HG02763 (cell line): Measurements from ENCODE around the gene LAMTOR2.
"Not testable (repeated sequence)": the region's sequence is repeated elsewhere in the genome, so short reads cannot be mapped to it uniquely, and the experiment has no call there.

ENCODE experiments used
- ATAC-seq: cut with Tn5 transposase; IDR thresholded peaks from one replicate; pipeline ENCODE4 v1.9.1; 2021; ENCODE audit warnings: mild to moderate bottlenecking, moderate library complexity; ENCODE audit not compliant: unreplicated experiment

Gene LAMTOR2

DNA sequence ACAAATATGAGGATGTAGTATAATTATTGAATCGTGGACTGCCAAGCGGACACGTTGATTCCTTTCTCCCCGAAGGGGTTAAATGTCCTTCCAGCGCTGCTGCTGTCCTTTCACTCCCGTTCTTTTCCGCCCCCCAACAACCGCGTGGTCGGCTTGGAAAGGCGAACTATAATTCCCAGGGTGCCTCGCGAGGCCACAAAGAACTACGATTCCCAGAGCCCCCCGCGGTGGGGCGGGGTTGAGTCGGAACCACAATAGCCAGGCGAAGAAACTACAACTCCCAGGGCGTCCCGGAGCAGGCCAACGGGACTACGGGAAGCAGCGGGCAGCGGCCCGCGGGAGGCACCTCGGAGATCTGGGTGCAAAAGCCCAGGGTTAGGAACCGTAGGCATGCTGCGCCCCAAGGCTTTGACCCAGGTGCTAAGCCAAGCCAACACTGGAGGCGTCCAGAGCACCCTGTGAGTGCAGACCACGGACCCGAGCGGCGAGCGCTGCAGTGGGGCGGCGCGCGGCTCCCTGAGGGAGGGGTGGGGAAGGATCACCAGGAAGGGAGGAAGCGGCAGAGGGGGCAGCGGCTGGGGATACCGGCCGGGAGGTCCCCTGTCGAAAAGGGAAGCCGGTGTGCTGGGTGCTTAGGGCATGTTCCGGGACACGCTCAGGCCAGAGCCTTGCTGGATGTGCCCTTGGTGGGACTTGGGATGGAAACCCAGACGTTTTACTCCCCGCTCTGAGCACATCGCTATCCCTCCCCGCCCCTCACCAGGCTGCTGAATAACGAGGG, at the start of gene LAMTOR2:
Gene LAMTOR2, plus strand, starts transcription at position 283 of the 781 bp plus-strand sequence. Its CDS starts 108 bp downstream, at position 391.
- peak; percentile 65 for ATAC-seq

GRCh38 chr1:156004843-156005584, 49.6 kb upstream of the LAMTOR2 start:
- no peak for ATAC-seq

DNA sequence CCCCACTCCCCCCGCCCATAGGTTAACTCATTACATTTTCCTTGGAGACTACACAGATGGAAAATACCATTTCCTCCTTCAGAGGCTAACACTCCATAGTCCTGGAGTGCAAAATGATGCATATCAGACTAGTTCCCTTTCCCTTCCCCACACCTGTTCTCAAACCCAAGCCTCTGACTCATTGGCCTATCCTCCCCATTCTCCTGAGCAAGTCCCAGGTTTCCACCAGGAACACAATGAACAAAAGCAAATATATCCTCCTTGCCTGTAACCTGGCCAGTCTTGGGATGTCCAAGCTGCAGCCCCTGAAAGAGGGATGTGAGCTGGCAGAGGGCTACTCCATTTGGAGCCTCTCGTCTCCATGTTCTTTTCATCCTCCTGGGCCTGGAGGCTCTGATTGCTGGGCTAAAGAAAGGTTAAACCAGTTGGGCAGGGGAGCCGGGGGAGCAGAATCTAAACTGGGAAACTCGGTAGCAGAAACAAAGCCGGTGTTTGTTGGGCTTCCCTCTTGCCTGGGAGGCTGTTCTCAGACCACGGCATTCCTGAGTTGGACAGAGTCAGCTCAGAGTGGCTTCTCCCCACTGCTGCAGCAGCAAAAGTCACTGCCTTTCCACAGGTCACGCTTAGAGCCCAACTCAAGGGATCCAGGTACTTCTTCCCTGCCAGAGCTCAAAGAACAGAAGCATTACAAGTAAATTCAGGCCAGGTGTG, 47.8 kb upstream of the LAMTOR2 start:
- ATAC-seq = no peak

DNA sequence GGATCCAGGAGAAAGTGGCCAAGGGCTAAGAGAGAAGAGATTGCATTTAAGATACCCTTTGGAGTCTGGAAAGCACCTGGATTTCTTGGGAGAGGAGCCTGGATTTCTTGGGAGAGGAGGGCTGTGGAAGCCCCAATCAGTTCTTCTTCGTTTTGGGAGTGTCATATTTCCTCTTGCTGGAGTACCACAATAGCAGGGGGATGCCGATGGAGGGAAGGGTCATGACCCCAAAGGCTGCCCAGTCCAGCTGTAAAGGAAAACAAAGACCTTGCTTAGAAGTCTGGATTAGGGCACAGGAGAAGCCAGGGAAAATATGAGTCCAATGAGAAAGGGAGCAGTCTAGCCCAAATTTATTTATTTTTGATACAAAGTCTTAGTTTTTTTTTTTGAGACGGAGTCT, 45.2 kb upstream of the LAMTOR2 start:
- no peak for ATAC-seq

DNA sequence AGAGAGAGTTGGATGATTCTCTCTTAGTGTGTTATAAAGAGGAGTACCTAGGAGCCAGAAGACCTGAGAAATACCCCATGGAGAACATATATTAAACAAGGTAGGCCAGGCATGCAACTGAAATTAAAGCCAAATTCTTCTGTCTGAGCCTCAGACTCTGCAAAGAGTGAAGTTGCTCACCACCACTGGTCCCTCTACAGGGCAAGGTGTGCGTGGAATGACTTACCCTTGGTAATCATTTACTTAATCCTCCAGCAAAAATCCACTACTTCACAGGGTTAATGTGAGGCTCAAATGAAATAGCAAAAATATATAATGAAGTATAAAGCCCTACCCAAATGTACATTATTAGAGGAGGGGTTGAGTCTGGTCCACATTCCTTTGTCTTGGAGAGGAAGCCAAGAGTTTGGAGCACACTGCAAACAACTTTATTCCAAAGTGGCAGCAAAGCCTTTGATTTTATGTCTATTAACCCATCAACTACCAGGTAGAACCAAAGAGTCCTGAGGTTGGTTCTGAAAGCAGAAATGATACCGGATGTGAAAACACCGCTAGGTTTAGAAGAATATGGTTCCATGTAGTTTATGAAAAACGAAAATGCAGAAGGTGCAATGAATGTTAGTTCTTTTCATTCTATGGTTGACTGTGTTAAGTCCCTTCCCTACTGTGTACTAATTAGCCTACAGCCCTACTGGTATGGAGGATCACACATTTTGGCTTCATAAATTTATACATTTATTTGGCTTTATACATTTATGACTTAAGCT, 42.3 kb upstream of the LAMTOR2 start:
- ATAC-seq = peak; percentile 69

DNA sequence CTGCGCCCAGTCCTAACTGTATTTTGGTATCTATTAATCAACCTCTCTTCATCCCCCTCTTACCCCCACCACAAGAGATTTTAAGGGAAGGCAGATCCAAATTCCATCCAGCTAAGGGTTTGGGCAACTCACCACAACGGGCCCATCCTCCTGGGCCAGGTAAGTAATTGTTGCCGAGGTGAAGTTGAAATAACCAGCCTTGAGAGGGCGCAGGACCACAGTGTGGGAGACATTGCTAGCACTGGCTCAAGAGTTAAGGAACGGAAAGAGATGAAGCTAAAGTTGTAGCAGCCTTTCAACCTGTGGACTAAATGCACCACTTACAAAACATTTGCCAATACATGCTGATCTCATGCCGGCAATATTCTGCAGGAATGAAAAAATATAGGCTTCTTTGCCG, 39.8 kb upstream of the LAMTOR2 start:
- ATAC-seq = no peak

GRCh38 chr1:156019946-156020292, 34.7 kb upstream of the LAMTOR2 start:
- ATAC-seq = no peak

GRCh38 chr1:156020293-156021092, 34.1 kb upstream of the LAMTOR2 start, which contains the start of gene SSR2:
Gene SSR2 (minus strand): TSS chr1:156020951. CDS start chr1:156020167, 784 bp downstream.
- peak; percentile 93 for ATAC-seq

GRCh38 chr1:156021093-156021428, 33.5 kb upstream of the LAMTOR2 start:
- ATAC-seq = no peak

DNA sequence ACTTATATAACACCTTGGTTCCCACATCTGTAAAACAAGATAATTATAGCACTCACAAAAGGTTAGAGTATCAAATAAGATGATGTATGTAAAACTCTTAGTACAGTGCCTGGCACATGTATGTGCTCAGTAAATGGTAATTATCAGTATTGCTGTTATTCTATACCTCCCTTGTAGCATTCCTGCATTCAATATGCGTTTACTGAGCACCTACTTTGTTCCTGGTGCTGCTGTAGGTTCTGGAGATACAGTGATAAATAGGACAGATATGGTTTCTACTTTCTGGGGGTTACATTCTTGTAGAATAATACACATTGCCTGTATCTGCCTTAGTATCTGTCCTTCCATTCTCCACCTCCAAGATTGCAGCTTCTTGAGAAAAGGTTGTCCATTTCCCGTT, 32.6 kb upstream of the LAMTOR2 start:
- no peak for ATAC-seq

DNA sequence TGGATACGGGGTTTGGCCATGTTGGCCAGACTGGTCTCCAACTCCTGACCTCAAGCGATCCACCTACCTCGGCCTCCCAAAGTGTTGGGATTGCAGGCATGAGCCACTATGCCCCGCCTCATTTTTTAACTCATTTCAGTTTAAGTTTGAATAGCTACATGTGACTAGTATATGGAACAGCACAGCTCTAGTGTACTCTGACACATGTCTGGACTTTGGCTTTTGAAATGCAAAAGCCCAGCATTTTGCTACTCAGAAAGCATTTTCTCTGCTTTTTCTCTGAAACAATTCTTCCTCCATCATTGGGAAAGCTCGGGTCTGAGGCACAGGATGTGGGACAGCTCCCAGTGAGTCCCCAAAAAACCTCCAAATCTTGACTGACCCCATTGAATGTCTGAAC, 29.8 kb upstream of the LAMTOR2 start:
- ATAC-seq = no peak

- no peak for ATAC-seq
Measured at GRCh38 chr1:156025876-156026275, 28.7 kb upstream of the LAMTOR2 start.

DNA sequence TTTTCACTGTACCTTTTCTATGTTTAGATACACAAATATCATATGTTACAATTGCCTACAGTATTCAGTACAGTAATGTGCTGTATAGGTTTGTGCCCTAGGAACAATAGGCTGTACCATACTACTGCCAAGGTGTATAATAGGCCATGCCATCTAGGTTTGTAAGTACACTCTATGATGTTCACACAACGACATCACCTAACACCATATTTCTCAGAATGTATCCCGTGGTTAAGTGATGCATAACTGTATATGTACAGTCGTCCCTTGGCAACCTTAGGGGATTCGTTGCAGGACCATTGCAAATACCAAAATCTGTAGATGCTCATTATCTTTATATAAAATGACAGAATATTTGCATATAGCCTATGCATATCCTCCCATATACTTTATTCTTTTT, 28.0 kb upstream of the LAMTOR2 start:
- no peak for ATAC-seq

DNA sequence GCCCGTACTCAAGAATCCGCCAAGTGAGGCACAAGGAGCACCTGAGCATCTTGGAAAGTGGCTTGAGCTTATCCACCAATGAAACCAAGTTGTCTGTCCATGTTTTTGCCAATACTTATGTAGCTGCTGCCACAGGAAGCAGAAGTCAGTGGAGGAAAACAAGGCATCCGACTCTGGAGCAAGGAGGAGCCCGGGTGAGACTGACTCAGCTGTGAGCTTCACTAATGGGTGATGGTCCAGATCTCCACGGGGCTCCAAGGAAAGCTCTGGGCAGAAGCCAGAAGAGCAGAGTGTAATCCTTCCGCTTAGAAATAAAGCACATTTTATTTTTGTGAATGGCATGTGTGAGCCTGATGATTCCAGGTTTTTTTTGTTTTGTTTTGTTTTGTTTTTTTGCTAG, 21.6 kb upstream of the LAMTOR2 start:
- ATAC-seq = no peak

DNA sequence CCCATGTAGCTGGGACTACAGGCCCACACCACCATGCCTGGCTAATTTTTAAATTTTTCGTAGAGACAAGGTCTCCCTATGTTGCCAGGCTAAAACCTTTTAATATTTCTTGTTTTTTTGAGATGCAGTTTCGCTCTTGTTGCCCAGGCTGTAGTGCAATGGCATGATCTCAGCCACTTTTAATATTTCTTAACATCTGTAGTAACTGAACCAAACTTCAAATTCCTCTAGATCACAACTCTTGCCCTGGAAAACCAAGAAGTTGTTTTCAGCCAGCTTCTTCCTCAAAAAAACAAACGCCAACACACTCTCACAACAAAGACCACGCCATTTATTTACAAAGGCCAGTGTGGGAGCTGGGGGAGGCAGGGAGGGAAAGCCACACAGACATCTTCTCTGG, 19.6 kb upstream of the LAMTOR2 start:
- ATAC-seq = not testable (repeated sequence)

- no peak for ATAC-seq
Measured at GRCh38 chr1:156042828-156043227, 11.8 kb upstream of the LAMTOR2 start.

DNA sequence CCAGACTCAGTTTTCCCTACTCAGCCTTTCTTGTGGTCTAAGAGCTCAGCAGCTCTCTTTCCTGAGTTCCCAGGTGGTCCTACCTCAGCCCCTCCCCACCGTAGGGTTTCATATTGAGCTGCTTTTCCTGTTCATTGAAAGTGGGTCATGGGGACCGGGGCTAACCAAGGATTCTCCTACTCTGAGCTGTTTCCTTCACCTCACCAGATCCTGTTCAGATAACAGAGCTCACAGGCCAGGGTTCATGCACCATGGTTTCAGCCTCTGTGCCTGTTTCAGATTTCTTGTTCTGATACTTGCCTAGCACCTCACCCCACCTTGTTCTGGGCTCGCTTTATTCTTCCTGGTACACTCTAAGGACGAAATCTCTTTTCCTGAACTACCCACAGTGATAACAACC, 9.5 kb upstream of the LAMTOR2 start:
- no peak for ATAC-seq

DNA sequence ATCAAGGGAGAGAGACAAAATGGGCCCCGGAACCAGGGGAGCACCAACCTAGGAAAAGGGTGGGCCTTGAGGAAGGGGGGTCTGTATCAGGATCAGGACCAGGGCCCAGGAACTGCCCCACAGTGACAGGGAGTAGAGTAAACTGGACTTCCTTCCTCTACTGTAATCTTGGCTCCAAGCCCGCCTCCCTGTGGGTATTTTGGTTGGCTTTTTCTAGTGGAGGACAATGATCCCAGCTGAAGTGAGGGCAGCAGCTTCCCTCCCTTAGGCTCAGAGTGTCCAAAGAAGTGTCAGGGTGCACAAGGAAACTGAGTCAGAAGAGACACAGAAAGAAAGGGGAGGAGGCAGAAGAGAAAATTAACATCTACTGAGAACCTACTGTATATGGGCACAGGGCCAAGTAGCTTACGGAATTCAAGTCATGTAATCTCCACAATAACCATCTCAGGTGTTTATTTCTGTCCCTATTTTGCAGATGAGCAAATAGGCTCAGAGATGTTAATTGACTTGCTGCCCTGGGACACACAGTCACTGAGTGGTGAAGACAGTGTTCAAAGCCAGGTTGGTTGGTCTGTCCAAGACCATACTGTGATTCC, 5.8 kb upstream of the LAMTOR2 start:
- no peak for ATAC-seq

DNA sequence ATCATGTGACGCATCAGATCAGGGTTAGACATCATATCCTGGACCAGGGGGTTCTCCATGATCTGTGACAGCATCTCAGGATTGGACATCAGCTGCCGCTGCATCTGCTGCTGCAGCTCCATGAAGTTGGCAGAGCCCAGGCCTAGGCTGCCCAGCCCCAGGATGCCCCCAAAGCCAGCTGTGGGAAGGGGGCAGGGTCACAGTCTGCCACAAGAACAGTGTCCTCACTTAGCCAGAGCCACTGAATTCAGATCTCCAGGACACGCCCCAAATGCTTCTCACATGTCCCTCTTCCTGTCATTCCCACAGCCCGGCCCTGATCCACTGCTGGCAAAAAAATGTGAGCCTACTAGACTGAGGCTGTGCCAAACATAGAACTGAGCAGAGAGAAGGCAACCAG, 4.2 kb upstream of the LAMTOR2 start:
- ATAC-seq = no peak
